ENCODE results near the gene LRRC8E. TPM values are rescaled to one million over a fixed set of nuclear protein-coding genes. Genes with fewer than 3 reads are reported as not detected.

LRRC8E gene
- total RNA-seq, 1 experiment from 2014 or later = 24.1 TPM

DNA sequence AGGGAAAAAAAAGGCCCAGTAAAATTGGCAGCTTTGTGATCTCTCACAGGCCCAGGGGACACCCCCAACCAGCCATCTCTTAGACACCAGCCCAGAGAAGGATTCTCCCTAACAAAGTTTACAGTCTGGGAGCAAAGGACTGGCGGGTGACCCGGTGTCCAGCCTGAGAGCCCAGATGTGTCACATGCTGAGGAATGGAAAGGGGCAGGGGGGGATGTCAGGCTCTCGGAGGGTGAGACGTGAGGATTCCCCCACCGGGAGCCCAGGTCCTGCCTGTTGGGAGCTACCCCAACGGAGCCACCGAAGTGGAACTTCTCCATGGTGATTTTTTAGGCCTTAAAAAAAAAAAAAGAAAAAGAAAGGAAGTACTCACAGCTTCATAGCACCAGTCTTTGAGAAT is 42.5 kb downstream of the LRRC8E start:
- no peak for DNase-seq
- Histone ChIP-seq H3K9me3 (ENCODE audit: insufficient read depth, low read depth) (no peaks in the 10 kb centered on the region), H3K36me3 (ENCODE audit: low read depth) (peaks cover 20% of the 10 kb centered on the region), H3K9me2 (ENCODE audit: insufficient read depth) (no peaks in the 10 kb centered on the region), H3F3A (ENCODE audit: insufficient read depth, low read depth) (peaks cover 48% of the 10 kb centered on the region), H3K27me3 (ENCODE audit: insufficient read depth, low read depth) (no peaks in the 10 kb centered on the region), H3K4me2 (no peak overlapping the region), H3K27ac (peak overlapping the region; percentile 92; the same call in 1 of the 2 replicates), H3K4me3 (no peak overlapping the region), H2AFZ (no peak overlapping the region), H3K4me1 (replicated peaks; ENCODE audit: insufficient read depth) (peaks cover 28% of the 10 kb centered on the region), H3K79me2 (ENCODE audit: low read depth) (no peaks in the 10 kb centered on the region), H4K20me1 (ENCODE audit: insufficient read depth) (peaks cover 14% of the 10 kb centered on the region; the same call in 1 of the 2 replicates)
- ChIA-PET CTCF (interaction anchor here (0.5 to 2.7 kb wide), 3 partner anchors 11 to 387 kb away, joined by 4 to 25 read pairs (median 5); partner anchors contain the start of genes SNAPC2 and TIMM44), POLR2A (ENCODE audit: unreplicated experiment) (no interaction called here)
- no TSS peak for BruUV-seq (replicated peaks)
- intact Hi-C loops (cut with micrococcal nuclease; ENCODE audit: unreplicated experiment) = no loop called here
- TF ChIP-seq, protein P1, sequence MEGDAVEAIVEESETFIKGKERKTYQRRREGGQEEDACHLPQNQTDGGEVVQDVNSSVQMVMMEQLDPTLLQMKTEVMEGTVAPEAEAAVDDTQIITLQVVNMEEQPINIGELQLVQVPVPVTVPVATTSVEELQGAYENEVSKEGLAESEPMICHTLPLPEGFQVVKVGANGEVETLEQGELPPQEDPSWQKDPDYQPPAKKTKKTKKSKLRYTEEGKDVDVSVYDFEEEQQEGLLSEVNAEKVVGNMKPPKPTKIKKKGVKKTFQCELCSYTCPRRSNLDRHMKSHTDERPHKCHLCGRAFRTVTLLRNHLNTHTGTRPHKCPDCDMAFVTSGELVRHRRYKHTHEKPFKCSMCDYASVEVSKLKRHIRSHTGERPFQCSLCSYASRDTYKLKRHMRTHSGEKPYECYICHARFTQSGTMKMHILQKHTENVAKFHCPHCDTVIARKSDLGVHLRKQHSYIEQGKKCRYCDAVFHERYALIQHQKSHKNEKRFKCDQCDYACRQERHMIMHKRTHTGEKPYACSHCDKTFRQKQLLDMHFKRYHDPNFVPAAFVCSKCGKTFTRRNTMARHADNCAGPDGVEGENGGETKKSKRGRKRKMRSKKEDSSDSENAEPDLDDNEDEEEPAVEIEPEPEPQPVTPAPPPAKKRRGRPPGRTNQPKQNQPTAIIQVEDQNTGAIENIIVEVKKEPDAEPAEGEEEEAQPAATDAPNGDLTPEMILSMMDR (conservative IDR thresholded peaks at IDR 0.05) = no peak
- no peak for TF ChIP-seq EZH2 (IDR thresholded peaks at IDR 0.05; ENCODE audit: low read depth)

DNA sequence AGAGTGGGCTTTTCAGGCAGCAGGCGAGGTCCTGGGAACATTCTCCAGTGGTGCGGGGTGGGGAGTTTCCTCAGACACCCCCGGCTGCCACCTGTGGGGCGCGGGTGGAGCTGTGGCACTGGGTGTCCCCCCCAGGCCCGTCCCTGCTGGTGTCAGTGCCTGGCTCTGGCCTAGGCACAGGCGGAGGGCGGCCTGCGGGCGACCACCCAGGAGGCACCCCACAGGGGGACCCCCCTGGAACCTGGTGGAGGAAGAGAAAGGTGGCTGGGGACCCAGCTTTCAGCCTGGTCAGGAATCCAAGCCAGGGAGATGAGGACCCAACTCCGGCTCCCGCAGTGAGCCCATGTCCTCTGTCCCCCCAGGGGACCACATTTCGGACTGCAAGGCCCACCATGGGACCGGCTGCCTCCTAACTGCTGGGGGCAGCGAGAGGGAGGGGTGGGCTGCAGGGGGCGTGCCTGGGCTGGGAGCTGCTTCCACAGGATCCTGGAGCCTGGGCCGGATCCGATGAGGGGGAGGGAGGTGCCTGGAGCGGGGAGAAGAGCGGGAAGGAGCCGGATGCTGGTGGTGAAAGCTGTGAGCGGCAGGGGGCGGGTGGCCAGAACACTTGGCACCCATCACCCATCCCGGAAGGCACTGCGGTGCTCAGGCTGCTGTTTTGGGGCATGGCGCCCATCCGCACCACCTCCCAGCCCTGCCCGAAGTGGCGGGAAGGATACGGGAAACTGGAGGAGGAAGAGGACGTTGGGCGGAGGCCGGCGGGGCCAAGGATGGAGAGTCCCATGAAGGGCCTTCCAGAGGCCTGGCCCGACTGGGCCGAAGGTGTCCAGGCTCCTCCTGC is 43.1 kb downstream of the LRRC8E start:
- no TSS peak for BruUV-seq (replicated peaks)

DNA sequence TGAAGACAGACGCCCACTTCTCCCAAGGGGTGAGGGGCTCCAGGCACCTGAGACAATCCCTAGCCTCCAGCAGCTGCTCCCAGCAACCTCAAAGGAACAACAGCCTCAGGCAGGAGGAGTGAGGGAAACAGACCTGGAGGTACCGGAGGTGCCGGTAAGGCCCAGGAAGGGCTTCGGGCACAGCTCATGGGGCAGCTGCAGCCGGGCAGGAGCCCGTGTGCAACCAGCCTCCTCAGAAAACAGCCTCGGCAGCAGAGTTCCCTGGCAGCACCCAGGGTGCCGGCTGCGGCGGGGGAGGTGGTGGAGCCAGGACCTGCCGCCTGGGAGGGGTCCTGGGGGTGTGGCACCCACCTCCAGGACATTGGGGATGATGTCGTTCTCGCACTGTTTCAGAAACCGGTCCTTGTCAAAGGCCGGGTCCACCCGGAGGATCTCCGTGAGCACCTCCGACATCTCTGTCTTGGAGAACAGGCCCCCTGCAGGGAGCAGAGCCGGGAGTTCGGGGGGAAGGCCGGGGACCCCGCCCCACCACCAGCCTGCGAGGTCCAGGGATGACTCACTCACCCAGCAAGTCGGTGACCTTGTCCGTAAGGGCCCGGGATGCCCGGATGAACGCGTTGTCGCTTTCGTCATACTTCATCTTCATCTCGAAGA is 44.1 kb downstream of the LRRC8E start:
- Histone ChIP-seq H3K27ac (no peak overlapping the region), H3K36me3 (ENCODE audit: low read depth) (peaks cover 32% of the 10 kb centered on the region), H3K27me3 (ENCODE audit: insufficient read depth, low read depth) (no peaks in the 10 kb centered on the region), H3F3A (ENCODE audit: insufficient read depth, low read depth) (peaks cover 41% of the 10 kb centered on the region), H3K4me1 (replicated peaks; ENCODE audit: insufficient read depth) (peaks cover 28% of the 10 kb centered on the region), H2AFZ (no peak overlapping the region), H3K79me2 (ENCODE audit: low read depth) (peaks cover 1% of the 10 kb centered on the region), H3K4me2 (no peak overlapping the region), H3K9me2 (ENCODE audit: insufficient read depth) (no peaks in the 10 kb centered on the region), H3K4me3 (no peak overlapping the region), H3K9me3 (ENCODE audit: insufficient read depth, low read depth) (no peaks in the 10 kb centered on the region), H4K20me1 (ENCODE audit: insufficient read depth) (peaks cover 16% of the 10 kb centered on the region)
- intact Hi-C loops (cut with micrococcal nuclease; ENCODE audit: unreplicated experiment) = no loop called here
- ChIA-PET CTCF (no interaction called here), POLR2A (ENCODE audit: unreplicated experiment) (no interaction called here)
- TF ChIP-seq EZH2 (IDR thresholded peaks at IDR 0.05; ENCODE audit: low read depth) = no peak
- TF ChIP-seq, protein P1 (conservative IDR thresholded peaks at IDR 0.05) = no peak
- no peak for DNase-seq
- no TSS peak for BruUV-seq (replicated peaks)

More for the DNA sequence above, 43.1 kb downstream of the LRRC8E start:
- CTCF ChIA-PET = interaction anchor here (0.6 kb wide), 1 partner anchor 387 kb away, joined by 4 read pairs; no protein-coding TSS in a partner anchor
- Histone ChIP-seq H3K27ac (no peak overlapping the region), H3K79me2 (ENCODE audit: low read depth) (no peaks in the 10 kb centered on the region), H3K4me3 (no peak overlapping the region), H3K4me2 (no peak overlapping the region), H4K20me1 (ENCODE audit: insufficient read depth) (peaks cover 15% of the 10 kb centered on the region; the same call in 1 of the 2 replicates), H3K4me1 (replicated peaks; ENCODE audit: insufficient read depth) (peaks cover 28% of the 10 kb centered on the region), H3K36me3 (ENCODE audit: low read depth) (peaks cover 26% of the 10 kb centered on the region), H2AFZ (no peak overlapping the region), H3K9me2 (ENCODE audit: insufficient read depth) (no peaks in the 10 kb centered on the region), H3K9me3 (ENCODE audit: insufficient read depth, low read depth) (no peaks in the 10 kb centered on the region), H3F3A (ENCODE audit: insufficient read depth, low read depth) (peaks cover 47% of the 10 kb centered on the region), H3K27me3 (ENCODE audit: insufficient read depth, low read depth) (no peaks in the 10 kb centered on the region)
- POLR2A ChIA-PET (ENCODE audit: unreplicated experiment) = no interaction called here
- intact Hi-C loops (cut with micrococcal nuclease; ENCODE audit: unreplicated experiment) = no loop called here
- TF ChIP-seq EZH2 (IDR thresholded peaks at IDR 0.05; ENCODE audit: low read depth) = no peak
- TF ChIP-seq, protein P1 (conservative IDR thresholded peaks at IDR 0.05) = no peak
- DNase-seq = no peak
